DOHH2 (cell line): ENCODE results near the gene SH3D19.

Source experiments
- H3F3A ChIP-seq: fragments of 200-600 bp; sonication (generic), shearing (Covaris generic); 2 replicates; pipeline ENCODE4 v1.6.0; 2016; ENCODE audit warnings: antibody characterized with exemption, mild to moderate bottlenecking; ENCODE audit not compliant: control insufficient read depth, insufficient read depth
- H3K27ac ChIP-seq: fragments of 200-600 bp; sonication (generic); 2 replicates; pipeline ENCODE4 v1.5.1; 2014; ENCODE audit warnings: low read depth, mild to moderate bottlenecking, low read length, moderate library complexity
- H3K27me3 ChIP-seq: fragments of 200-600 bp; sonication (generic); 2 replicates; pipeline ENCODE4 v1.6.1; 2014; ENCODE audit warnings: mild to moderate bottlenecking, low read length, mixed read lengths; ENCODE audit not compliant: control insufficient read depth
- H3K36me3 ChIP-seq: fragments of 200-600 bp; sonication (generic); 2 replicates; pipeline ENCODE4 v1.6.1; 2014; ENCODE audit warnings: mild to moderate bottlenecking, low read length, moderate library complexity, mixed read lengths; ENCODE audit not compliant: control insufficient read depth
- H3K4me1 ChIP-seq: fragments of 200-600 bp; sonication (generic); 2 replicates; pipeline ENCODE4 v1.6.1; 2014; ENCODE audit warnings: mild to moderate bottlenecking, low read length, mixed read lengths; ENCODE audit not compliant: control insufficient read depth
- H3K4me2 ChIP-seq: fragments of 200-600 bp; sonication (generic); 2 replicates; pipeline ENCODE4 v1.6.0; 2014; ENCODE audit warnings: mild to moderate bottlenecking, low read length, moderate library complexity
- H3K4me3 ChIP-seq: fragments of 200-600 bp; sonication (generic); 2 replicates; pipeline ENCODE4 v1.5.1; 2014; ENCODE audit warnings: mild to moderate bottlenecking, low read length, mixed read lengths
- H3K79me2 ChIP-seq: fragments of 200-600 bp; sonication (generic); 2 replicates; pipeline ENCODE4 v1.6.1; 2014; ENCODE audit warnings: mild to moderate bottlenecking, low read length, mixed read lengths; ENCODE audit not compliant: control insufficient read depth
- H3K9me2 ChIP-seq: fragments of 200-600 bp; sonication (generic); replicated peaks from 2 replicates; pipeline ENCODE4 v1.6.1; 2014; ENCODE audit warnings: mild to moderate bottlenecking, low read length, mixed read lengths; ENCODE audit not compliant: control insufficient read depth
- H3K9me3 ChIP-seq: fragments of 200-600 bp; sonication (generic); 2 replicates; pipeline ENCODE4 v1.6.1; 2014; ENCODE audit warnings: antibody characterized with exemption, low read length, mixed read lengths; ENCODE audit not compliant: control insufficient read depth, insufficient read depth
- H4K20me1 ChIP-seq: fragments of 200-600 bp; sonication (generic); 2 replicates; pipeline ENCODE4 v1.6.0; 2014; ENCODE audit warnings: low read depth, mild to moderate bottlenecking, antibody characterized with exemption, low read length, moderate library complexity; ENCODE audit not compliant: control insufficient read depth, insufficient read depth
- EZH2phosphoT487 ChIP-seq: fragments of 200-600 bp; sonication (generic); IDR thresholded peaks from 2 replicates; pipeline ENCODE4 v1.6.1; 2017; ENCODE audit warnings: borderline replicate concordance, mild to moderate bottlenecking, antibody characterized with exemption, low read length, moderate library complexity, mixed read lengths
- TF ChIP-seq, protein P1 (sequence below): fragments of 200-600 bp; sonication (generic); IDR thresholded peaks from one replicate; pipeline ENCODE4 v1.5.1; 2014; ENCODE audit warnings: antibody characterized with exemption, mild to moderate bottlenecking, low read depth, low read length; ENCODE audit not compliant: poor library complexity, severe bottlenecking

SH3D19 gene

GRCh38 chr4:151105454-151106032 lies 219.9 kb downstream of the SH3D19 start:
- Histone ChIP-seq H3K36me3 (peaks cover 90% of the 10 kb centered on the region), H3K4me1 (peaks cover 18% of the 10 kb centered on the region), H3K27me3 (no peaks in the 10 kb centered on the region), H3K27ac (no peak overlapping the region), H3K9me3 (no peaks in the 10 kb centered on the region), H3K79me2 (peaks cover 41% of the 10 kb centered on the region), H4K20me1 (peaks cover 15% of the 10 kb centered on the region), H3F3A (peaks cover 65% of the 10 kb centered on the region), H3K4me3 (no peak overlapping the region), H3K9me2 (no peaks in the 10 kb centered on the region), H3K4me2 (no peak overlapping the region)
- TF ChIP-seq, protein P1, sequence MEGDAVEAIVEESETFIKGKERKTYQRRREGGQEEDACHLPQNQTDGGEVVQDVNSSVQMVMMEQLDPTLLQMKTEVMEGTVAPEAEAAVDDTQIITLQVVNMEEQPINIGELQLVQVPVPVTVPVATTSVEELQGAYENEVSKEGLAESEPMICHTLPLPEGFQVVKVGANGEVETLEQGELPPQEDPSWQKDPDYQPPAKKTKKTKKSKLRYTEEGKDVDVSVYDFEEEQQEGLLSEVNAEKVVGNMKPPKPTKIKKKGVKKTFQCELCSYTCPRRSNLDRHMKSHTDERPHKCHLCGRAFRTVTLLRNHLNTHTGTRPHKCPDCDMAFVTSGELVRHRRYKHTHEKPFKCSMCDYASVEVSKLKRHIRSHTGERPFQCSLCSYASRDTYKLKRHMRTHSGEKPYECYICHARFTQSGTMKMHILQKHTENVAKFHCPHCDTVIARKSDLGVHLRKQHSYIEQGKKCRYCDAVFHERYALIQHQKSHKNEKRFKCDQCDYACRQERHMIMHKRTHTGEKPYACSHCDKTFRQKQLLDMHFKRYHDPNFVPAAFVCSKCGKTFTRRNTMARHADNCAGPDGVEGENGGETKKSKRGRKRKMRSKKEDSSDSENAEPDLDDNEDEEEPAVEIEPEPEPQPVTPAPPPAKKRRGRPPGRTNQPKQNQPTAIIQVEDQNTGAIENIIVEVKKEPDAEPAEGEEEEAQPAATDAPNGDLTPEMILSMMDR = no peak
- TF ChIP-seq EZH2phosphoT487 = no peak

GRCh38 chr4:151104621-151105020 lies 220.8 kb downstream of the SH3D19 start:
- Histone ChIP-seq H3K36me3 (peaks cover 93% of the 10 kb centered on the region), H3K9me2 (no peaks in the 10 kb centered on the region), H3K27ac (no peak overlapping the region), H3F3A (peaks cover 66% of the 10 kb centered on the region), H4K20me1 (peaks cover 22% of the 10 kb centered on the region), H3K4me2 (no peak overlapping the region), H3K4me3 (no peak overlapping the region), H3K27me3 (no peaks in the 10 kb centered on the region), H3K9me3 (no peaks in the 10 kb centered on the region), H3K79me2 (peaks cover 51% of the 10 kb centered on the region), H3K4me1 (peaks cover 18% of the 10 kb centered on the region)
- TF ChIP-seq, protein P1 = no peak
- no peak for TF ChIP-seq EZH2phosphoT487

DNA sequence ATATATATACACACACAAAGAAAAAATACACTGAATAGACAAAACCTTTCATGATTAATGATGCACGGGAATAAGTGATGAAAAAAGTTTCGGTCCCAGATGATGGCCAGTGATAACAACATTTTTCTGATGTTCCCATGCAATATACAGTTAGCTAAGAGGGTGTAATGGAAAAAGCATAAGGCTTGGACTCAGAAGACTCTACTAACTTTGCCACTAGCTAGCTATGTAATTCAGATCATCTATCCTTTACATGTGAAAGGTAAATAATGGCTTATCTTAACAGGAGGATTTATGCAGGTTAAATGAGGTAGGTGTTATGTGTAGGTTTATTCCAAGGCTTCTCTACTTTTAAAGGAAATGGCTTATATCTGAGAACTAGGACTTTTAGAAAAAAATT lies 221.6 kb downstream of the SH3D19 start:
- no peaks in the 10 kb centered on the region for H3K9me3 ChIP-seq
- no peaks in the 10 kb centered on the region for H3K27me3 ChIP-seq
- H4K20me1 ChIP-seq = peaks cover 22% of the 10 kb centered on the region
- H3K27ac ChIP-seq = no peak overlapping the region
- H3K4me2 ChIP-seq = no peak overlapping the region
- H3F3A ChIP-seq = peaks cover 66% of the 10 kb centered on the region
- peaks cover 22% of the 10 kb centered on the region for H3K4me1 ChIP-seq
- H3K36me3 ChIP-seq = peaks cover 88% of the 10 kb centered on the region
- H3K9me2 ChIP-seq = no peaks in the 10 kb centered on the region
- H3K79me2 ChIP-seq = peaks cover 53% of the 10 kb centered on the region
- H3K4me3 ChIP-seq = no peak overlapping the region
- TF ChIP-seq EZH2phosphoT487 = no peak
- TF ChIP-seq, protein P1 = no peak
